ENCODE data around the gene SPTBN1.

DNA sequence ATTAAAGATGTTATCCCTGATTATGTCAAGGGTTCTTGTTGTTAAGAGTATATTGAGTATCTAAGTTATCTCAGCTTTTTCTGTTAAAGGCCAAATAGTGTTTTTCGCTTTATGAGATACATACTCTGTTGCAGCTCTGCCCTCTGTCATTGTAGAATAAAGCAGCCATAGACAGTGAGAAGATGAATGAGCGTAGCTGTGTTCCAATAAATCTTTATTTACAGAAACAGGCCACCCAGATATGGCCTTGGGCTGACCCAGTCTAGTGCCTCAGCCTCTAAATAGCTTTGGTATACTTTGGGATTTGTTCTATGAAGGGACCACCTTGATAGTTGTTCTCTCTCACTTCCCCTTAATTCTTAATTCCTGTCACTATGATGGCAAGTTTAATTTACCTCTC lies 194.5 kb downstream of the SPTBN1 start:
- no peak for TF ChIP-seq POLR2A (IDR thresholded peaks at IDR 0.05)
- TF ChIP-seq, protein P1, sequence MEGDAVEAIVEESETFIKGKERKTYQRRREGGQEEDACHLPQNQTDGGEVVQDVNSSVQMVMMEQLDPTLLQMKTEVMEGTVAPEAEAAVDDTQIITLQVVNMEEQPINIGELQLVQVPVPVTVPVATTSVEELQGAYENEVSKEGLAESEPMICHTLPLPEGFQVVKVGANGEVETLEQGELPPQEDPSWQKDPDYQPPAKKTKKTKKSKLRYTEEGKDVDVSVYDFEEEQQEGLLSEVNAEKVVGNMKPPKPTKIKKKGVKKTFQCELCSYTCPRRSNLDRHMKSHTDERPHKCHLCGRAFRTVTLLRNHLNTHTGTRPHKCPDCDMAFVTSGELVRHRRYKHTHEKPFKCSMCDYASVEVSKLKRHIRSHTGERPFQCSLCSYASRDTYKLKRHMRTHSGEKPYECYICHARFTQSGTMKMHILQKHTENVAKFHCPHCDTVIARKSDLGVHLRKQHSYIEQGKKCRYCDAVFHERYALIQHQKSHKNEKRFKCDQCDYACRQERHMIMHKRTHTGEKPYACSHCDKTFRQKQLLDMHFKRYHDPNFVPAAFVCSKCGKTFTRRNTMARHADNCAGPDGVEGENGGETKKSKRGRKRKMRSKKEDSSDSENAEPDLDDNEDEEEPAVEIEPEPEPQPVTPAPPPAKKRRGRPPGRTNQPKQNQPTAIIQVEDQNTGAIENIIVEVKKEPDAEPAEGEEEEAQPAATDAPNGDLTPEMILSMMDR (IDR thresholded peaks at IDR 0.05), result no peak
